ENCODE measurements around the gene MOGAT3. TPM values are rescaled to one million over a fixed set of nuclear protein-coding genes. Genes with fewer than 3 reads are reported as not detected.
A peak's percentile ranks its signal among the peaks of the same experiment; 100 is the strongest.

MOGAT3 gene
- total and polyA plus RNA-seq, 7 donors, result not detected

- TF ChIP-seq CTCF (IDR thresholded peaks at IDR 0.05), result no peak
- 0 to 1% (median 0%) methylated on average over 14 to 19 of the region's 19 CpGs for WGBS, 3 donors
- no peaks in the 10 kb centered on the region for H3K9me3 ChIP-seq
- no peak overlapping the region for H3K4me3 ChIP-seq
- DNase-seq, result no peak
- intact Hi-C loops (cut with DNase I), result no loop called here
- no peak overlapping the region for H3K27ac ChIP-seq
- peaks cover 5% of the 10 kb centered on the region for H3K4me1 ChIP-seq
- H3K27me3 ChIP-seq (ENCODE audit: insufficient read depth in 3 of 3, low read length in 2 of 3), result peaks cover 0 to 96% (median 58%) of the 10 kb centered on the region in 3 donors
- ATAC-seq, result no peak
- no peaks in the 10 kb centered on the region for H3K36me3 ChIP-seq (ENCODE audit: insufficient read depth in 1 of 2, low read depth in 1 of 2)
Measured at GRCh38 chr7:101166909-101167644, 33.8 kb downstream of the MOGAT3 start.

GRCh38 chr7:101166648-101166908 is 34.3 kb downstream of the MOGAT3 start:
- Histone ChIP-seq H3K27ac (no peak overlapping the region), H3K27me3 (ENCODE audit: insufficient read depth in 3 of 3, low read length in 2 of 3) (peaks cover 0 to 96% (median 55%) of the 10 kb centered on the region in 3 donors), H3K4me1 (peaks cover 4% of the 10 kb centered on the region), H3K9me3 (no peaks in the 10 kb centered on the region), H3K36me3 (ENCODE audit: insufficient read depth in 1 of 2, low read depth in 1 of 2) (no peaks in the 10 kb centered on the region), H3K4me3 (no peak overlapping the region)
- DNase-seq (no peak), ATAC-seq (no peak)
- WGBS, 3 donors, result 0 to 3% (median 2%) methylated on average over 10 to 11 of the region's 11 CpGs
- intact Hi-C loops (cut with DNase I), result no loop called here
- TF ChIP-seq CTCF (IDR thresholded peaks at IDR 0.05), result no peak

- Histone ChIP-seq H3K27ac (no peak overlapping the region), H3K4me3 (peak overlapping the region; percentile 33), H3K36me3 (ENCODE audit: insufficient read depth in 1 of 2, low read depth in 1 of 2) (no peaks in the 10 kb centered on the region), H3K9me3 (no peaks in the 10 kb centered on the region), H3K27me3 (ENCODE audit: insufficient read depth in 3 of 3, low read length in 2 of 3) (peaks cover 0 to 94% (median 50%) of the 10 kb centered on the region in 3 donors), H3K4me1 (peaks cover 4% of the 10 kb centered on the region)
- 1 to 2% (median 1%) methylated on average over 33 to 38 of the region's 38 CpGs for WGBS, 3 donors
- no peak for TF ChIP-seq CTCF (IDR thresholded peaks at IDR 0.05)
- intact Hi-C loops (cut with DNase I), result no loop called here
- ATAC-seq (no peak), DNase-seq (no peak)
Measured at GRCh38 chr7:101165958-101166647, 34.7 kb downstream of the MOGAT3 start.

GRCh38 chr7:101165075-101165957 is 35.5 kb downstream of the MOGAT3 start, which contains the start of gene VGF:
VGF (minus strand) TSS chr7:101165569; CDS start chr7:101164843, 726 bp downstream.
- Histone ChIP-seq H3K27me3 (ENCODE audit: insufficient read depth in 3 of 3, low read length in 2 of 3) (peaks cover 0 to 86% (median 45%) of the 10 kb centered on the region in 3 donors), H3K9me3 (no peaks in the 10 kb centered on the region), H3K4me1 (peaks cover 4% of the 10 kb centered on the region), H3K27ac (no peak within 1 kb of the TSS), H3K36me3 (ENCODE audit: insufficient read depth in 1 of 2, low read depth in 1 of 2) (peaks cover 0 to 6% of the 10 kb centered on the region in 2 donors), H3K4me3 (peak within 1 kb of the TSS; percentile 33)
- DNase-seq, result peak; percentile 91 to 95
- WGBS, 3 donors, result 1 to 2% (median 1%) methylated on average over 65 to 74 of the region's 74 CpGs
- TF ChIP-seq CTCF (IDR thresholded peaks at IDR 0.05), result no peak
- intact Hi-C loops (cut with DNase I), result no loop called here
- peak; percentile 89 to 97 (median 94) for ATAC-seq

Measured in psoas muscle (tissue), 8 donors.